ENCODE results near the gene KIDINS220. TPM values are rescaled to one million over a fixed set of nuclear protein-coding genes. Genes with fewer than 3 reads are reported as not detected.

The KIDINS220 gene
- total RNA-seq, 2 experiments from 2014 or later, result 28.9 to 29.9 TPM

DNA sequence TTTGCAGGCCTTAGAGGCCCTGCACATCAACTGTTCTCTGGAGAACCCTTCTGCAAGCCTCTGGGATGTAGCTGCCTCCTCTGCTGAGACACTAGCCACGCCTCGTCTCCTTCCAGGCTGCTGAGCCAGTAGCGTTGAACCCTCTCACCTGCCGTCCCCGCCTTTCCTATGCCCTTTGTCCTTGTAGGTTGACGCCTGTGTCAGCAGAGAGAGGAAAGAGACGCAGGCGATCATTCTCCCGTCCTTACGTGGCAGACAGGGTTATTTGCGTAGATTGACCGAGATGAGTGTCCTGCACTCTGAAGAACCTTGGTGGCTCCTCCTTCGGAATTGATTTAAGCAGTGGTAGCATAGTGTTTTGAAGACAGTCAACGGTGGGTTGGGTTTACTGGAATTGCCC lies 127.8 kb downstream of the KIDINS220 start:
- DNase-seq (no peak), ATAC-seq (no peak)
- Mint-ChIP-seq H3K27ac (no peak overlapping the region), H3K9me3 (ENCODE audit: low read depth) (peaks cover 1% of the 10 kb centered on the region), H3K4me1 (no peaks in the 10 kb centered on the region), H3K27me3 (peaks cover 6% of the 10 kb centered on the region), H3K36me3 (peaks cover 1% of the 10 kb centered on the region), H3K4me3 (no peak overlapping the region)
- CTCF ChIA-PET, result no interaction called here

DNA sequence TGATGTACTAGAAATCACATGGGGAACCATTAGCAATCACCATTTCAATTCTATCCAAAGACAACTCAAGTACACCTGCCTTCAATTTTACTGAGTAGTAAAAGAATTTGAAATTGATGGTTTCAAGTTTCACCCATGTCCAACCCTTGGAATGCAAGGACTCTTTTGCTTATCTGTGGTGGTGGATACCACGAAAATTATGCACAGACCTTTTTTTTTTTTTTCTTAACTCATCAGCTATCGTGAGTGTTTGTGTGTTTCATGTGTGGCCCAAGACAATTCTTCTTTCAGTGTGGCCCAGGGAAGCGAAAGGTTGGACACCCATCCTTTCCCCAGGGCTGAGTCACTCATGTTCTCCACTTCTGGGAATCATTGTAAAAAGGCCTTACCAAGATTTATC lies 132.5 kb downstream of the KIDINS220 start:
- Mint-ChIP-seq H3K27ac (no peak overlapping the region), H3K36me3 (no peaks in the 10 kb centered on the region), H3K27me3 (peaks cover 5% of the 10 kb centered on the region), H3K9me3 (ENCODE audit: low read depth) (no peaks in the 10 kb centered on the region), H3K4me1 (no peaks in the 10 kb centered on the region), H3K4me3 (no peak overlapping the region)
- DNase-seq, result no peak
- CTCF ChIA-PET, result no interaction called here
- no peak for ATAC-seq

DNA sequence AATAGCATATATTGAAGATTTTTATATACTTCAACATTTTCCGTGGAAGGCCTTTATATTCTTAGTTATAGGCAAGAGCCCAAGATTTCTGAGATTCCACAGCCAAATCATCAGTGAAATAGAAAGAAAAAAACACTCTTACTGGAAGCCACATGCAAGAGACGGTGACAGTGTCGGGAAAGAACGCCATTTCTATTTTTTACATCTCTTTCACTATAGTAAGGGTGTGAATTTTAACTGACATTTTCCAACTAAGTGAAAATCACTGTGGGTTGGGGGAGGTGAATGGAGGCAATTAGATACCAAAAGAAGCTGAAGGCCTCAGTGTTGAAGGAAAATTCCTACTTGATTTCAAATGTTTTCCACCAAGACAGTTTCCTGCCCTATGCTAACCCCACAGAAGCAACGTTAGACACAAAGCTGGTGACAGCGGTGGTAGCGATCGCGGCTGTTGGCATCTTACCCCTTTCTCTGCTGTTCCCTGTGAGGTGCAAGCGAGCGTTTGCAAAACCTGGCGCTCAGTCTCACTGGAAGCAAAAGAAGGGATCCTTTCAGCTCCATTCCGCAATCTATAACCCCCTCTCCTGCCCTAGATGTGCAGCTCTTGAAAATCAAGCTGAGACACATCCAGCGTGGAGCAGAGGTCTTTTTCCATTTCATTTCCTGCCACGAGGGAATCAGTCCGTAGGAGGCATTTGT lies 135.6 kb downstream of the KIDINS220 start:
- H3K9me3 Mint-ChIP-seq (ENCODE audit: low read depth), result no peaks in the 10 kb centered on the region
- H3K27me3 Mint-ChIP-seq, result peaks cover 5% of the 10 kb centered on the region
- DNase-seq, result no peak
- no peaks in the 10 kb centered on the region for H3K4me1 Mint-ChIP-seq
- no peak overlapping the region for H3K27ac Mint-ChIP-seq
- CTCF ChIA-PET, result interaction anchor here (1.1 to 1.2 kb wide), 2 partner anchors 9 to 10 kb away, joined by 3 read pairs; no protein-coding TSS in a partner anchor
- no peak overlapping the region for H3K4me3 Mint-ChIP-seq
- no peak for ATAC-seq
- no peaks in the 10 kb centered on the region for H3K36me3 Mint-ChIP-seq

DNA sequence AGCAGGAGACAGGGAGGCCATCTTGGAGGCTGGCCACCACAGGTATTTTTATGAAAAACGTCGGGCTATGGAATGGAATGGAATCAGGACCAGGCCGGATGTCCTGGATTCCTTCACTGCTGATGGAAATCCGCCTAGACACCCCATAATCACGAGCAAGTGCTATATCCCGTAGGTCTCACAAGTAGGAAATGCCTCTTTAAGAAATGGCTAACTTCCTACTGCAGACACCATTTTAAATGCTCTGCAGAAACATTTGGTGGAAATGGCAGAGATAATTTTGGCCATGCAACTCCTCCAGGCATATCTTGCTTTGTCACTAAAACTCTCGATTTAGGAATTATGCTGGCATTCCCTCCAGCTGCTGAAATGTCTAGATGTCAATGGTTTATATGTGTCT lies 137.6 kb downstream of the KIDINS220 start:
- H3K27ac Mint-ChIP-seq, result no peak overlapping the region
- H3K4me3 Mint-ChIP-seq, result no peak overlapping the region
- H3K4me1 Mint-ChIP-seq, result no peaks in the 10 kb centered on the region
- CTCF ChIA-PET, result no interaction called here
- H3K36me3 Mint-ChIP-seq, result no peaks in the 10 kb centered on the region
- ATAC-seq (no peak), DNase-seq (no peak)
- H3K9me3 Mint-ChIP-seq (ENCODE audit: low read depth), result no peaks in the 10 kb centered on the region
- peaks cover 2% of the 10 kb centered on the region for H3K27me3 Mint-ChIP-seq

- no peak for ATAC-seq
- no peak for DNase-seq
- no peak overlapping the region for H3K4me3 Mint-ChIP-seq
- H3K9me3 Mint-ChIP-seq (ENCODE audit: low read depth), result no peaks in the 10 kb centered on the region
- H3K4me1 Mint-ChIP-seq, result peaks cover 7% of the 10 kb centered on the region
- peaks cover 7% of the 10 kb centered on the region for H3K27me3 Mint-ChIP-seq
- no peaks in the 10 kb centered on the region for H3K36me3 Mint-ChIP-seq
- H3K27ac Mint-ChIP-seq, result no peak overlapping the region
- CTCF ChIA-PET, result no interaction called here
Measured at GRCh38 chr2:8697190-8697589, 140.2 kb downstream of the KIDINS220 start.

DNA sequence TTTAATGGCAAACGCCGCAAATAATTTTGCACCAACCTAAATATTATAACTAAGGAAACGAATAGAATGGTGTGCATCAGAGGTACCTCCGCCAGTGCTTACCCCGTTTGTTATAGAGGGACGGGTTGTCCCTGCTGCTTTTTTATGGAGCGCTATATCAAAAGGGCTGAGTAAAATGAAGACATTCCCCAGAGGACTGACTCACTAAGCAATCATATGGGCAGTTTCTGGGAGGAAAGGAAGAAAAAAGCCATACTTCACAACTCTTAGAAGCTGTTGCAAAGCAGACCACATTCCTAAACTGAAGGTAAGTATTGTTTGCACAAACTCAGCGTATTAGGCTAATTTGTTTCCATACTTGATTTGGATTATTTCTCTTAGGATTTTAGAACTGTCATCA lies 142.7 kb downstream of the KIDINS220 start:
- Mint-ChIP-seq H3K27me3 (peaks cover 19% of the 10 kb centered on the region), H3K36me3 (no peaks in the 10 kb centered on the region), H3K4me1 (peaks cover 7% of the 10 kb centered on the region), H3K27ac (no peak overlapping the region), H3K9me3 (ENCODE audit: low read depth) (no peaks in the 10 kb centered on the region), H3K4me3 (no peak overlapping the region)
- DNase-seq, result no peak
- ATAC-seq, result no peak
- CTCF ChIA-PET, result interaction anchor here (2.0 kb wide), 1 partner anchor 67 kb away, joined by 10 read pairs; no protein-coding TSS in a partner anchor

- peak; percentile 70 for ATAC-seq
- H3K4me3 Mint-ChIP-seq, result no peak overlapping the region
- CTCF ChIA-PET, result interaction anchor here (0.6 to 2.0 kb wide), 8 partner anchors 9 to 1490 kb away, joined by 3 to 10 read pairs (median 3); partner anchors contain the start of gene ID2
- H3K9me3 Mint-ChIP-seq (ENCODE audit: low read depth), result no peaks in the 10 kb centered on the region
- peak; percentile 61 for DNase-seq
- H3K27me3 Mint-ChIP-seq, result peaks cover 22% of the 10 kb centered on the region
- H3K4me1 Mint-ChIP-seq, result peaks cover 7% of the 10 kb centered on the region
- no peaks in the 10 kb centered on the region for H3K36me3 Mint-ChIP-seq
- H3K27ac Mint-ChIP-seq, result no peak overlapping the region
Measured at GRCh38 chr2:8693157-8693821, 144.1 kb downstream of the KIDINS220 start.

- Mint-ChIP-seq H3K4me1 (peaks cover 7% of the 10 kb centered on the region), H3K36me3 (no peaks in the 10 kb centered on the region), H3K4me3 (no peak overlapping the region), H3K27ac (no peak overlapping the region), H3K27me3 (peaks cover 22% of the 10 kb centered on the region), H3K9me3 (ENCODE audit: low read depth) (no peaks in the 10 kb centered on the region)
- ATAC-seq, result no peak
- CTCF ChIA-PET, result interaction anchor here (0.6 to 2.0 kb wide), 8 partner anchors 9 to 1265 kb away, joined by 3 to 10 read pairs (median 3); partner anchors contain the start of gene ID2
- DNase-seq, result no peak
Measured at GRCh38 chr2:8692783-8693156, 144.6 kb downstream of the KIDINS220 start.

DNA sequence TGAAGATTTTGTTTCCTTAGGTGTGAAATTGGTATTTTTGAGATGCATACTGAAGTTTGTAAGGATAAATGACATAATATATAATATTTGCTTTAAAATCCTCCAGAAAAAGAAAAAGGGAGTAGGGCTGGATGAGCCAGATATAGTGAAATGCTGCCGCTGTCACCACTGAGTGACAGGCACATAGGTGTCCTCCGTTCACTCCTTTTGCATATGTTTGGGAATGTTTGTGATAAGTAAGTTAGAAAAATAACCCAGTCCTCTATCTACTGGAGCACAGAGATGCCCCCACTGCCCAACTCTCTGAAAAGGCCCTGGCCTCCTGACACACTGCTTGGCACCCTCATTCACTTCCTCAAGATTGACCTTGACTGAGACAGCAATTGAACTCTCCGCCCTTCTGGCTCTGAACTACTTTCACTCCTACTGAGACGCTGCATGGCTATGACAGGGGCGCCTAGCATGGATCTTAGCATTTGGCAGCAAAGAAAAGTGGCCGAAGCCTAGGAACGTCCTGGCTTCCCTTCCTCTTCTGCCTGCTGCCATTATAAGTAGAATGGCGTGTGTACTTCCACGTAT lies 145.5 kb downstream of the KIDINS220 start:
- H3K27ac Mint-ChIP-seq, result no peak overlapping the region
- no peak overlapping the region for H3K4me3 Mint-ChIP-seq
- no peaks in the 10 kb centered on the region for H3K9me3 Mint-ChIP-seq (ENCODE audit: low read depth)
- H3K36me3 Mint-ChIP-seq, result peaks cover 3% of the 10 kb centered on the region
- DNase-seq, result no peak
- H3K4me1 Mint-ChIP-seq, result peaks cover 7% of the 10 kb centered on the region
- peaks cover 22% of the 10 kb centered on the region for H3K27me3 Mint-ChIP-seq
- no peak for ATAC-seq
- CTCF ChIA-PET, result interaction anchor here (0.7 kb wide), 1 partner anchor 153 kb away, joined by 3 read pairs; no protein-coding TSS in a partner anchor

- peak; percentile 84 for DNase-seq
- CTCF ChIA-PET, result interaction anchor here (1.6 kb wide), 1 partner anchor 141 kb away, joined by 7 read pairs; no protein-coding TSS in a partner anchor
- H3K27me3 Mint-ChIP-seq, result peaks cover 4% of the 10 kb centered on the region
- peak overlapping the region; percentile 61 for H3K27ac Mint-ChIP-seq
- no peaks in the 10 kb centered on the region for H3K9me3 Mint-ChIP-seq (ENCODE audit: low read depth)
- peak; percentile 18 for ATAC-seq
- peak overlapping the region; percentile 58 for H3K4me3 Mint-ChIP-seq
- peaks cover 27% of the 10 kb centered on the region for H3K36me3 Mint-ChIP-seq
- peaks cover 7% of the 10 kb centered on the region for H3K4me1 Mint-ChIP-seq
Measured at GRCh38 chr2:8685697-8686358, 151.6 kb downstream of the KIDINS220 start.

GRCh38 chr2:8684878-8685696 lies 152.3 kb downstream of the KIDINS220 start:
- Mint-ChIP-seq H3K36me3 (peaks cover 27% of the 10 kb centered on the region), H3K27ac (peak overlapping the region; percentile 91), H3K9me3 (ENCODE audit: low read depth) (no peaks in the 10 kb centered on the region), H3K27me3 (peaks cover 3% of the 10 kb centered on the region), H3K4me3 (peak overlapping the region; percentile 97), H3K4me1 (peaks cover 11% of the 10 kb centered on the region)
- peak; percentile 6 for ATAC-seq
- peak; percentile 81 for DNase-seq
- CTCF ChIA-PET, result interaction anchor here (1.1 to 1.6 kb wide), 4 partner anchors 141 to 1254 kb away, joined by 4 to 7 read pairs (median 5); no protein-coding TSS in a partner anchor

- Mint-ChIP-seq H3K36me3 (peaks cover 27% of the 10 kb centered on the region), H3K4me1 (peaks cover 17% of the 10 kb centered on the region), H3K27me3 (peaks cover 2% of the 10 kb centered on the region), H3K27ac (peak overlapping the region; percentile 91), H3K4me3 (peak overlapping the region; percentile 97), H3K9me3 (ENCODE audit: low read depth) (no peaks in the 10 kb centered on the region)
- peak; percentile 79 for DNase-seq
- peak; percentile 5 for ATAC-seq
- CTCF ChIA-PET, result interaction anchor here (0.7 to 1.6 kb wide), 5 partner anchors 140 to 1253 kb away, joined by 4 to 7 read pairs (median 5); no protein-coding TSS in a partner anchor
Measured at GRCh38 chr2:8684540-8684877, 152.9 kb downstream of the KIDINS220 start.

All from activated CD8-positive, alpha-beta memory T cell treated with anti-CD3 and anti-CD28 coated beads, Interleukin-2, amount 10 ng/mL, durations not matched to agents 7 days and 5 days (primary cell).